ENCODE data around the gene CCDC187.

CCDC187 gene

GRCh38 chr9:136205707-136205992, 98.2 kb downstream of the CCDC187 start:
- no peaks in the 10 kb centered on the region for H3K9me3 ChIP-seq
- no peak for TF ChIP-seq CTCF (IDR thresholded peaks at IDR 0.05)
- peaks cover 0 to 13% (median 0%) of the 10 kb centered on the region in 4 donors for H3K4me1 ChIP-seq
- H3K27me3 ChIP-seq: peaks cover 4 to 53% of the 10 kb centered on the region in 2 donors
- intact Hi-C loops (cut with DNase I; ENCODE audit: low total_unique reads): no loop called here
- H3K4me3 ChIP-seq: no peak overlapping the region
- no peak for DNase-seq
- no peak overlapping the region for H3K27ac ChIP-seq
- peaks cover 0 to 31% (median 16%) of the 10 kb centered on the region in 3 donors for H3K36me3 ChIP-seq

- intact Hi-C loops (cut with DNase I; ENCODE audit: low total_unique reads): no loop called here
- no peaks in the 10 kb centered on the region for H3K9me3 ChIP-seq
- peaks cover 0 to 26% (median 11%) of the 10 kb centered on the region in 3 donors for H3K36me3 ChIP-seq
- no peak for TF ChIP-seq CTCF (IDR thresholded peaks at IDR 0.05)
- DNase-seq: no peak
- H3K27me3 ChIP-seq: peaks cover 4 to 59% of the 10 kb centered on the region in 2 donors
- peaks cover 0 to 13% (median 0%) of the 10 kb centered on the region in 4 donors for H3K4me1 ChIP-seq
- no peak within 1 kb of the TSS for H3K27ac ChIP-seq
- H3K4me3 ChIP-seq: no peak within 1 kb of the TSS
Measured at GRCh38 chr9:136204838-136205706, 98.8 kb downstream of the CCDC187 start, which contains the start of gene LHX3. LHX3 (minus strand) TSS chr9:136205128; CDS start chr9:136205012, 116 bp downstream.

GRCh38 chr9:136204145-136204805, 99.6 kb downstream of the CCDC187 start:
- no peak for DNase-seq
- peaks cover 4 to 67% of the 10 kb centered on the region in 2 donors for H3K27me3 ChIP-seq
- no peaks in the 10 kb centered on the region for H3K9me3 ChIP-seq
- H3K4me3 ChIP-seq: no peak overlapping the region
- no peak for TF ChIP-seq CTCF (IDR thresholded peaks at IDR 0.05)
- H3K36me3 ChIP-seq: peaks cover 0 to 18% (median 9%) of the 10 kb centered on the region in 3 donors
- peaks cover 0 to 19% (median 0%) of the 10 kb centered on the region in 4 donors for H3K4me1 ChIP-seq
- intact Hi-C loops (cut with DNase I; ENCODE audit: low total_unique reads): no loop called here
- H3K27ac ChIP-seq: no peak overlapping the region

- peaks cover 0 to 11% (median 2%) of the 10 kb centered on the region in 3 donors for H3K36me3 ChIP-seq
- no peak for TF ChIP-seq CTCF (IDR thresholded peaks at IDR 0.05)
Measured at GRCh38 chr9:136203408-136204144, 100.3 kb downstream of the CCDC187 start.

More at GRCh38 chr9:136203408-136204144, 100.3 kb downstream of the CCDC187 start:
- peaks cover 0 to 26% (median under 1%) of the 10 kb centered on the region in 4 donors for H3K4me1 ChIP-seq
- no peaks in the 10 kb centered on the region for H3K9me3 ChIP-seq
- peaks cover 4 to 74% of the 10 kb centered on the region in 2 donors for H3K27me3 ChIP-seq
- intact Hi-C loops (cut with DNase I; ENCODE audit: low total_unique reads): no loop called here
- no peak overlapping the region for H3K4me3 ChIP-seq
- no peak for DNase-seq
- H3K27ac ChIP-seq: no peak overlapping the region
